GM19328 (cell line): ENCODE measurements around the gene MVB12B.

Source experiments
- ATAC-seq: cut with Tn5 transposase; IDR thresholded peaks from one replicate; pipeline ENCODE4 v1.9.1; 2021; ENCODE audit warnings: mild to moderate bottlenecking, moderate library complexity; ENCODE audit not compliant: unreplicated experiment

The MVB12B gene

DNA sequence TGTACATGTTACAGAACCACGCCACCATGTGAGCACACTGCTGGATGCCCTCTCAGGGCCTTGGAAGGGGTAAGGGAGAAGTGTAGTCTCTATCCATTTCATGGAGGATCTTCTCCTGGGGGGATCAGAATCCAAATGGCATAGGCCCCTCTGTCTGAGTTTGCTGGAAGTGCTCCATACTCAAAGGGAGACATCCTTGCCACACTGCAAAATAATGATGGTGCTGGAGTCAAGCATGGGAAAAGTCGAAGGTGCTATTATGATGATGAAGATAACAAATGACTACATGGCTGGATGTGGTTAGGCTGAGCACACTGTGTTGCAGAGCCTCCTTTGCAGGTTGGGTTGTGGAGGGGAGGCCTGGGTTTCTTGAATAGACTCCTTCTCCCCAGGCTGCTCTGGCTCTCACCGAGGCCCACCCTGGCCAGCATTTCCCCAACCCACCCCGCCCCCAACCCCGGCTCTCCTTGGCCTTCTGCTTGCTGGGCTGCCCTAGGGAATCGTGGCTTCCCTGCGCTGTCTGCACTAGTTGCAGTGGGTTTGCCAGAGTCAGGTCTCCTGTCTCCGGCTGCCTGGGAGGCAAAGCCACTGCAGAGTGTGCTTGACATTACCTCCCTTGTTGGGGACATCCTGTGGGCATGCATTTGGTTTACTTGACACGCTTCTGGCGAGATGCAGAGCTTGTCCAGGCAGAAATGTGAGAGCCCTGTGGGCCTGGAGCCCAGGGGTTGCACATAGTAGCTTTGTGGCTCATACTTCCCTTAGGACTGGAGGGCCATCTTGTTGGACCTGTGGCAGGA lies 3.0 kb downstream of the MVB12B start:
- no peak for ATAC-seq

DNA sequence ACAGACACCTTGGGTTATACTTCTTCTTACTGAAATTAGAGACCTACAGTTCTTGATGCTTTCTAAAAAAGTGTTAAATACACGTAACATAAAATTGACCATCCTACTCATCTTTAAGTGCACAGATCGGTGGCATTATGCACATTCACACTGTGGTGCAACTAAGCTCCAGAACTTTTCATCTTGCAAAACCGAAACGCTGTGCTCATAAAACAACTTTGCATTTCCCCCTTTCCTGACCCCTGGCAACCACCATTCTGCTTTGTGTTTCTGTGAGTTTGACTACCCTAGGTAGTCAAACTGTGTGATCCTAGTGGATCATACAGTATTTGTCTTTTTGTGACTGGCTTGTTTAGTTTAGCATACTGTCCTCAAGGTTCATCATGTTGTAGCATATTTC lies 3.9 kb downstream of the MVB12B start:
- ATAC-seq: no peak

DNA sequence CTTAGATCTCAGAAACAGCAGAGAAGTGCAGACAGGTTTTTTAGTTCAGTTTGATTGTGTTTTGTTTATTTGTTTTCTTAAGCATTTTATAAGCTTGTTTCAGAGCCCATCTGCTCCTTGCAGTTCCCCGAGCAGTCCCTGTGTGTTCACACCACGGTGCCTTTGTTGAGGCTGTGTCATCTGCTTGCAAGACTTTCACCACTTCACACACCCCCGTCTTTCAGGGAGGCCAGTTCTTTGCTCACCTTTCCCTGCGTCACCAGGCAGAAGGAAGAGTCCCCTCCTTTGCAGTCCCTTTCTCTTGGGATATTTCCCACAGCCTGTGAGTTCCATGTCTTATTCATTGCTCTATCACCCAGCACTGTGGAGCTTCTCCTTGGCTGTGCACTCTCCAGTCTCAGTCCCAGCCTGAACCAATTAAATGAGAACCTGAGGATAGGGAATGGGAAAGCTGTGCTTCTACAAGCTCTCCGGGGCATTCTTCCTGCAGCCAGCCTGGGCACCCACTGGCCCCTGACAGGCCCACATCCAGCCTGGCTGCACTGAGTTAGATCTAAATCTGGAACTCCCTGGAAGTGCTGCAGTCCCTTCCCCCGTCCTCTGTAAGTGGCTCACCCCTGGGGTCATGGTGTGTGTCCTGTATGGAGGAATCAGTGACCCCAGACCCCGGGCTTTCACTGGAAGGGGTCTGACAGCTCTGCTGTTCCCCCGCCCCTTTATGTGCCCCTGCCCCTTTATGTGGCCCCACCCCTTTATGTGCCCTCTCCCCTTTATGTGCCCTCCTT lies 5.5 kb downstream of the MVB12B start:
- no peak for ATAC-seq

DNA sequence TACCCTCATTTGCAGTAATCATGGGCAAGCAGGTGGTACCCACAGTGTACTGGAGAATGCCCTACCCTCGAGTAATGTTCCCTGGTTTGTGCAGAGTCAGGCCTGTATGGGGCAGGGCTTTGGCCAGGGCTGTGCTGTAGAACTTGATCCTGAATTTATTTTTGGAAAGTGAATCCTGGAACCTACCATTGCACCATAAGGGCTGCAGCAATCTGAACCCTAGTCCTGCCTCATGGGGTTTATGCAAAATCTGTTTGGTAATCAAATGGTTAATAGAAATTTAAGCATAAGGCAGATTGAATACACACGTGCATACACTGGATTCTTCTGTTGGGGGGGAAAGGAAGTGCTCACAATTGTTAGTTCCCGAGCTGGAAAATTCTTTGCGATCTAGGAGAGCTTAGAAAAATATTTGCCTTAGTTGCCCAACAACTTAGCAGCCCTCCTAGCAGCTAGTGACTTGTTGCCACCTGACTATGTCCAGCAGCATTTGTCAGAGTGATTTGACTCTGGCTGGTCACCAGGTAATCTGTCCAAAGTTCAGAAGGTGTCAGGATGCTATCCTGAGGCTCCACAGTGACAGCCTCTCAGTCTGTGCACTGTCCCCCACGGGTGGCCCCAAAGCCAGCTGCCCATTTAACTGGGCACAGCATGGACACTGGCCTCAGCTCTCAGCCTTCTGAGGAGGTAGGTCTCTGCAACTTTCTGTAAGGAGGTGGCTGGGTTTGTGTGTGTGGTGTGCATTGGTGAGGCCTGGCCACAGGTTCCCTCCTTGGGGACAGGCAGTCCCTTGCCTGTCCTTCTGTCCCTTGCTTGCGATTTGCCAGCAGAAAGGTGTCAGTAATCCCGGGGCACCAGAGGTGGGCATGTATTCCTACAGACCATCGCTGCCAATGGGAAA lies 8.3 kb downstream of the MVB12B start:
- no peak for ATAC-seq

GRCh38 chr9:126335837-126336735 lies 9.5 kb downstream of the MVB12B start:
- ATAC-seq: no peak

DNA sequence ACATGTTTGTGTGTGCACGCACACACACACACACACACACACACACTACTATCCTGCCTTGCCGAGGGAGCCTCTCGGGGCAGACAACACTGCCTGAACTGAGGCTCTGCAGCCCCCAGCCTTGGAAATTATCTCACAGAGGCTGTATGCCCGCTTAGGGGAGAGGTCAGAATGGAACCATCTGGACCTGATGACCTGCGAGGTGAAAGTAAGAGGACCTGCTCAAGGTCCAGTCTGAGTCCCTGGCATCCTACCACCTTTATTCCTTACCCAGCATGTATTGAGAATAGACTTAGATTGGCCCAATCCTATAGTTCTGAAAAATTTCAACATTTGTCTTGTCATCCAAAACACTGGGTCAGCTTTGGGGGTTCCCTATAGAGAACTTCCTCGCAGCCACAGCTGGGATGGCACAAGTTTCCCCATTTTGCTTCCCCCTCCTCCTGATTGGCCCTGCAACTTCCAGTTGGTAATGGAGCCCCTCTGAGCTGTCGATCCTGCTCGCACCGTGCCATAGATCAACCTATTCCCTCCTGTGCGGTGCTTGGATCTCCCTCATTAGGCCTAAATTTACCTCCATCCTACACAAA lies 10.2 kb downstream of the MVB12B start:
- ATAC-seq: no peak

DNA sequence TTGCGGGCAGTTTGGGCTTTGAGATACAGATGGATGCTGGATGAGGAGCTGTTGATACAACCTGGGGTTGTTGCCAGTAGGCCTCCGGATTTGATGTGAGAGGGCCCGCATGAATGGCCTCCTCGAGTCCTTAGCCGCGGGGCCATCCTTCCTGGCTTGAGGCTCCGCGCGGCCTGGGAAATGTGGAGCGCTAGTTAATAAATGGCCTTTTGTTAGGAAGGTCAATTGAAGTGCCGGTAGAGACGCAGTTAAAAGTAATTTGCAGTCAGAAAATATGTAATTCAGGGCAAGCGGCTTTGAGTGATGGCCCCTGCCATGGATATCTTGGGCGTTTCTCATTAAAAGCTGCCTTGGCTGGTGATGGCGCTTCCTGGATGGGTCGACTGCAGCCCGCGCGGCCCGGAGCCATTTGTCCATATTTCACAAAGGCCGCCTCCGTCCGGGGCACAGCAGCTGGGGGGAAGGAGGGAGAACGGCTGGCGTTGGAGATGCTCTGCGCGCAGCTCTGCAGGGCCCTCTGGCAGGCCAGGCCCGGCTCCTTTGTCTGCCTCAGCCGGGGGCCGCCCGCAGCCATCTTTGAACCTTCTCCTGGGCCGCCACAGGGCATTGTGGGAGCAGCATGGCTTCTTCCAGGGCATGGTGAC lies 11.2 kb downstream of the MVB12B start:
- ATAC-seq: no peak

DNA sequence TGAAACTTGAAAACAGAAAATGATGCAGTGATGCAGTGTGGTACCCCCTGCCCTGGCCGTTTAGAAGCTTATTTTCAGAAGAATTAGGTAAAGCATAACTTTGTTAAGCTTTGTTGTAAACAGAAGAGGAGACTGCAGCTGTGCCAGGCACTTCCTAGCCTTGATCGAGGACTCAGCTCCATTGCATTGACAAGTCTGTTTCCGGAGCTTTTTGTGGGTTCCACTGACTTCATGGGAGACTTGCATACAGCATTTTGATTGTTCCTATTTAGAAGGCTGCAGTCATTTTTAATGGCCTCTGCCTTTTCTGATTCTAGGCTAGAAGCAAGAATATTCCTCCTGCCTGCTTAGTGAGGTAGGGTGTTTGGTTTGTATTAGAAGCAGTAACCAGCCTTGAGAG lies 12.3 kb downstream of the MVB12B start:
- no peak for ATAC-seq

DNA sequence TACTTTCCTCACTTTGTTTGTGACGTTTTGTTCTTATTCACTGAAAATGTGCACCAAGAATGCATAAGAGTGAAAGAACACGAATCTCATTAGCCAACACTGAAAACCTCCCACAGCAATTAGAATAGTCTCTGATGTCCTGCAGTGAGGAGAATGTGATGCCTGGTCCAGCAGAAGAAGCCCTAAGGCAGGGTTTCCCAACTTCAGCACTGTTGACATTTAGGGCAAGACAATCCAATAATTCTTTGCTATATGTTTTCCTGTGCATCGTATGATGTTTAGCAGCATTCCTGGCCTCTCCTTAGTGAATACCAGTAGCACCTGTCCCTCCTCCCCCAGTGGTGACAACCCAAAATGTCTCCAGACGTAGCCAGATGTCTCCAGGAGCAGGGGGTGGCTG lies 14.8 kb downstream of the MVB12B start:
- ATAC-seq: no peak

GRCh38 chr9:126341902-126342301 lies 15.3 kb downstream of the MVB12B start:
- ATAC-seq: no peak

- no peak for ATAC-seq
These were observed 16.0 kb downstream of the MVB12B start for GRCh38 chr9:126342621-126343031.

- ATAC-seq: no peak
These were observed 16.7 kb downstream of the MVB12B start for GRCh38 chr9:126343271-126343700.

GRCh38 chr9:126346031-126346430 lies 19.4 kb downstream of the MVB12B start:
- ATAC-seq: no peak

DNA sequence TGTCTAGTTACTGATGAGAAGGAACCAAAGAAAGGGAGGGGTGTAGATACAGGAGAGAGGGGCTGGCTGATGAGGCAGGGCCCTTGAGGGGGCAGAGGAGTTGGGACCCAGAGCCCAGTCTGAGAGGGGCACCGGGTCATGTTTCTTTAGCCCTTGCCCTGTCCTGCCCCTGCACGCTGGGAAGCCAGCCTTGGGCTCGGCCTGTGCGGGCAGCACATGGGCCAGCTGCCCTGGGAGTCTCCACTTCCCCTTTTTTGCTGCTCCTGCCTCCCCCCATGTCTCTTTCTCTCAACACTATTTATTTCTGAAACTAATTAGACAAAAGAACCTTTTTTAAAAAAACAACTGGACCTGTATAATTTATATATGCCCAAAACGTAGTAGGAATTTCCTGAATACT lies 20.5 kb downstream of the MVB12B start:
- no peak for ATAC-seq

DNA sequence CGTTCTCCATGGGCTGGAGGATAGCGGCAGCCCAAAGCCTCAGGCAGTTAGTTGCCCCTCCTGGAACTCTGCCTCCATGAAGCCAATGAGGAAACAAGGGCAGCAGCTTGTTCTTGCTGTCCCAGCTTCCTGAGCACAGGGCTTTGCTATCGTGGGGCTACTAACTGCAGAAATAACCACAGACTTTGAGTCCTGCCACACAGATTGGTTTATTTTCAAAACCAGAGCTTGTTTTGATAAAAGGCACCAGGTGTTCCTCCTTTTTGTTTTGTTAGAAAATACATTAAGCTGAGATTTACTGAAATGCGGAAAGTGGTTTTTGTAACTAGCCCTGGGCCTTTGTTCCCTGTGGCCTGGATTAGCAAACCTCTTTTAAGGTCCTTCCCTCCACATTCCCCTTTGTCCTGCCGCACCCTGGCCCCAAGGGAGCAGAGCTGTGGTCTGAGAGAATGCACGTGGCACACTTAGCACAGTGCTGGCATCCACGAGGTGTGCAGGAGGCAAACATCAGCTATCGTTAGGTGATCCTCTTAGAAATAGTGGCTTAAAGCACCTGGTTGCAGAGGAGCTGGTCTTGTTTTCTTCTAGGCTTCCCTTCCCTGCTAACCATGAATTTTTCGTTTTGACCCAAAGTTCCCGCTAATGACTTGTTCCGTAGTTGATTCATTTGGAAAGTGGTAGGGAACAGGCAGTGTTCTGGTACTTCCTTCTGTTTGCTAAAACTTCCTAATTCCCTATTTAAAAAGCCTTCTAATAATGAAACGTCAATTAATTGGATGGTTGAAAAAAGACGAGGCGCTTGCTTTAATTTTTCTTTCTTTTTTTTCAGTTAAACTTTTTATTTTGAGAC lies 21.5 kb downstream of the MVB12B start:
- no peak for ATAC-seq

GRCh38 chr9:126348911-126349550 lies 22.4 kb downstream of the MVB12B start:
- no peak for ATAC-seq

- ATAC-seq: no peak
These were observed 28.5 kb downstream of the MVB12B start for GRCh38 chr9:126354887-126355770.
